VCaP (cell line): ENCODE measurements around the gene GORAB.

Source experiments
- H3K27ac ChIP-seq: fragments of 450-650 bp; 2 replicates; pipeline ENCODE4 v1.5.1; 2017
- CTCF ChIP-seq: fragments of 450-650 bp; conservative IDR thresholded peaks from 2 replicates; pipeline ENCODE4 v1.5.1; 2017; ENCODE audit warnings: mild to moderate bottlenecking, moderate library complexity

Gene GORAB

DNA sequence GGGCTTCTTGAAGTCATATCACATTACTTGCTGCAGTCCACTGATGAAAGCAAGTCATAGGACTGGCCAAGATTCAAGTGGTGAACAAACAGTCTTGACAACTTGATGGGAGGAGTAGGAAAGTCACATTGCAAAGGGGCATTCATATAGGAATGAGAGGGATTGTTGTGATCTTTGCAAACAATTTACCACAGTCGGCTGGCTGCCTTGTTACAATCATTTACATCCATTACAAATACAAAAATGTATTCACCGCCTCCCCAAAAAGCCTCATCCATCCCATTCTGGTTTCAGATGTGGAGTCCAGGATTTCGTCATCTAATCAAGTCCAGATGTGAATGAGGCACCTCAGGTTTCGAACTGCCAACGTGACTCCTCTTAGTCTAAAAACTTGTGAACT lies 26.8 kb downstream of the GORAB start:
- TF ChIP-seq CTCF = no peak
- H3K27ac ChIP-seq = no peak overlapping the region

- H3K27ac ChIP-seq = no peak overlapping the region
- TF ChIP-seq CTCF = no peak
Observed at GRCh38 chr1:170559166-170559565, 27.2 kb downstream of the GORAB start.

DNA sequence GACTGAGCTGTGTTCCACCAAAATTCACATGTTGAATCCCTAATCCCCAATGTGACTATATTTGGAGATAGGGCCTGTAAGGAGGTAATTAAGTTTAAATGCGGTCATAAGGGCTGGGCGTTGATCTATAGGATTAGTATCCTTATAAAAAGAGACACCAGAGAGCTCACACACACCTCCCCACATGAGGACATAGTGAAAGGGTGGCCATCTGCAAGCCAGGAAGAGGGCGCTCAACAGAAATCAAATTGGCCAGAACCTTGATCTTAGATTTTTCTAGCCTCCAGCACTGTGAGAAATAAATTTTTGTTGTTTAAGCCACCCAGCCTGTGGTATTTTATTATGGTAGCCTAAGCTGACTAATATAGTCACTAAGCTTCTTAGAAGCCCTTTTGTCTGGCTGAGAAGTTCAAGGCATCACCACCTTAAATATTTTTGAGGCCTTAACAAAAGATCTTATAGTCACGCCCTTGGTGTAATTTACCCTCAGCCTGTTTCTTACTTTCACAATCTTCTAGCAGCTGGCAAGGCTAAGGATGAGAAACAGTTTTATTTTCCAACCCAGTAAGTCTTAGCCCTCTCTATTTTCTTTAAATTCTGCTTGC lies 28.8 kb downstream of the GORAB start:
- no peak for TF ChIP-seq CTCF

DNA sequence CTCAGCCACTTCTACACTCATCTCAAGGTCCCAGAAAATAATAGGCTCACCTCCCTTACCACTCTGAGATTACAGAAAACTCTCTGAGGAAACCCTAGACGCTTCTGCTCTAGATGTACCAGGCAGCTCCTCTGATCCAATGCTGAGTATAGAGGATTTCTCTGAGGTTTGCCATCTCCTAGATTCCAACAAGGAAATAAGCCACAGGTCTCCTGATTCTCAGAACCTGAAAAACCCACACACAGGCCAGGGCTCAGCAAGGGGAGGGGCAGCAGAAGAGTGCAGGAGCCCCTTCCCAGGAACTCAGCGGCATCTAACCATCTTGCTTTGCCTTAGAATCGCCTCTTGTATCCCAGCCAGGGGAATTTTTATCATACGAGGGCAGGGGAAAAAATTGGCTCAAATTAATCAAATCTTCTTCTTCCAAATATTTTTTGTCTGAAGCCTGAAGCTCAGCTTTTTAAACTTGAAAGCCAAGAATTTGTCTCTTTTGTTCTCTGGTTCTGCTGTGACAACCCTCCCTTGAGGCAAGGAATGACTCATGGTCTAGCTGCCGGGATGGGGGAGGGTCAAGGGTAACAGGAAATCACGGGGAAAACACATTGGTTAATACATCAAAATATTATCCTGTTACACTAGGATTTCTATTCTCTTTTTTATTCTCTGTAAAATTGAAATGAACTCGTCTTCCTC lies 30.8 kb downstream of the GORAB start:
- H3K27ac ChIP-seq = no peak overlapping the region

More for the DNA sequence above, 28.8 kb downstream of the GORAB start:
- H3K27ac ChIP-seq = no peak overlapping the region

GRCh38 chr1:170567214-170567613 lies 35.2 kb downstream of the GORAB start:
- TF ChIP-seq CTCF = no peak
- H3K27ac ChIP-seq = no peak overlapping the region

More for the DNA sequence above, 30.8 kb downstream of the GORAB start:
- TF ChIP-seq CTCF = no peak

DNA sequence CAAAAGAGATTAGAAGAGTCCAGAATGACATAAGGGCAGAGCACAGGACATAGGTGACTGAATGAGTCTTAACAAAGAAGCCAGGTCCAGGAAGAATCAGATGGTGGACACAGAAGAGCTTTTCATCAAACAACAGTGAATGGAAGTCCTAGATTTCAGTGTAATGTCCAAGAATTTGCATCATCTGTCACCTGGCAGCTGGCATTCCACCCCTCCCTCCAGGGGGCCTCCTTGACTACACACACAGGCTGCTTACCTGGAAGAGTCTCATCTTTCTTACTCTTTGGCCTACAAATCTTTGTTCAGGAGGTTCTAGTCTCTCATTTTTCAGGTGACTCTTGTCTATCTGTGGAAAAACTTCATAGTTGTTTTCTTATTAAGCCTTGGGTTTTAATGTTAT lies 36.2 kb downstream of the GORAB start:
- no peak overlapping the region for H3K27ac ChIP-seq
- TF ChIP-seq CTCF = no peak

DNA sequence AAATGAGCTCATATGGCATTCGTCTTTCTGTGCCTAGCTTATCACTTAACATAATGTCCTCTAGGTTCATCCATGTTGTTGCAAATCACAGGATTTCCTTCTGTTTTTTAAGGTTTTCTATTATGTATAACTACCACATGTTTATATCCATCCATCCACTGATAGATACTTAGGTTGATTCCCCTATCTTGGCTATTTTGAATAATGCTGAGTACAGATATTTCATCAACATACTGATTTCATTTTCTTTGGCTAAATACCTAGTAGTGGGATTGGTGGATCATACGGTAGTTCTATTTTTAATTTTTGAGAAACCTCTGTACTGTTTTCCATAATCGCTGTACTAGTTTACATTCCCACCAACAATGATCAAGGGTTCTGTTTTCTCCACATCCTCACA lies 45.0 kb downstream of the GORAB start:
- no peak overlapping the region for H3K27ac ChIP-seq
- no peak for TF ChIP-seq CTCF
